HCT116 (cell line): ENCODE data around the gene FARP1. TPM values are rescaled to one million over a fixed set of nuclear protein-coding genes. Genes with fewer than 3 reads are reported as not detected.

Source experiments
- ATAC-seq: fragments of 200-7000 bp; cut with Tn5 transposase; 2 replicates; pipeline ENCODE4 v1.9.1; 2020; ENCODE audit warnings: mild to moderate bottlenecking, moderate library complexity
- BruUV-seq: library from RNA; stranded (reverse); fragments of 400-500 nt; replicated peaks from 2 replicates; lab custom pipeline; 2021; lab: Mats Ljungman, UMichigan
- CTCF ChIA-PET: fragments of 300-600 bp; sonication (Branson Sonifier 250); formaldehyde crosslinking; loops from one replicate; lab custom pipeline; 2021; ENCODE audit warnings: antibody characterized with exemption; lab: Charles Lee
- POLR2A ChIA-PET: fragments of 300-600, 350-600 bp; sonication (Branson Sonifier 250); formaldehyde crosslinking; loops from one replicate; lab custom pipeline; 2021; ENCODE audit warnings: antibody characterized with exemption; lab: Charles Lee
- RAD21 ChIA-PET, 2 experiments: fragments of 300-600 bp; sonication (Branson Sonifier 250); formaldehyde crosslinking; loops; one replicate each; lab custom pipeline; 2023; ENCODE audit warnings: low total read pairs in 2 of 2; ENCODE audit not compliant: uncharacterized antibody in 2 of 2, unreplicated experiment in 2 of 2, low non-redundant PET in 1 of 2; lab: Charles Lee
- DNase-seq: peaks from one replicate; pipeline ENCODE4 v3.0.0-alpha.2; 2010; ENCODE audit warnings: low read depth, low spot score
- H2AFZ ChIP-seq: fragments of 200-600 bp; shearing (Covaris generic), sonication (generic); 2 replicates; pipeline ENCODE4 v1.6.1; 2017; ENCODE audit warnings: low read depth, mixed run types, mixed read lengths, antibody characterized with exemption, low read length; ENCODE audit not compliant: poor library complexity, severe bottlenecking
- H3K27ac ChIP-seq: 2 replicates; pipeline ENCODE4 v1.5.1; 2012; ENCODE audit warnings: low read depth, low read length
- H3K27me3 ChIP-seq: fragments of 200-600 bp; sonication (generic); 2 replicates; pipeline ENCODE4 v1.6.1; 2016; ENCODE audit warnings: mixed run types, low read length, mixed read lengths; ENCODE audit not compliant: insufficient read depth
- H3K36me3 ChIP-seq, 2 experiments: fragments of 200-500 bp in 1 of 2; fragments of 200-600 bp in 1 of 2; sonication (Bioruptor generic) in 1 of 2; sonication (generic) in 1 of 2; 2 replicates each; pipeline versions ENCODE4 v1.5.1 to v1.6.1; 2014 to 2016; ENCODE audit warnings: low read length in 2 of 2, inconsistent platforms in 1 of 2, mixed read lengths in 1 of 2, mixed run types in 1 of 2; ENCODE audit not compliant: insufficient read depth in 2 of 2, control insufficient read depth in 1 of 2
- H3K4me1 ChIP-seq, 2 experiments: fragments of 200-600 bp in 1 of 2; sonication (generic) in 1 of 2; 2 replicates each; pipeline versions ENCODE4 v1.5.1 to v1.6.1; 2012 to 2017; ENCODE audit warnings: low read length in 2 of 2, inconsistent platforms in 1 of 2, mild to moderate bottlenecking in 1 of 2, mixed read lengths in 1 of 2, mixed run types in 1 of 2, moderate library complexity in 1 of 2; ENCODE audit not compliant: insufficient read depth in 2 of 2, control insufficient read depth in 1 of 2
- H3K4me2 ChIP-seq: fragments of 200-600 bp; sonication (generic); 2 replicates; pipeline ENCODE4 v1.6.1; 2017; ENCODE audit warnings: mixed run types, low read length, mixed read lengths
- H3K4me3 ChIP-seq, 2 experiments: fragments of 200-600 bp in 1 of 2; sonication (generic) in 1 of 2; replicated peaks in 1 of 2; 2 replicates each; pipeline ENCODE4 v1.5.1; 2011 to 2016; ENCODE audit warnings: low read length in 2 of 2, control low read depth in 1 of 2, low read depth in 1 of 2, mild to moderate bottlenecking in 1 of 2, mixed read lengths in 1 of 2, mixed run types in 1 of 2
- H3K79me2 ChIP-seq: fragments of 200-600 bp; sonication (generic); 2 replicates; pipeline ENCODE4 v1.6.1; 2017; ENCODE audit warnings: mild to moderate bottlenecking, mixed run types, low read length, moderate library complexity, mixed read lengths; ENCODE audit not compliant: insufficient read depth
- H3K9ac ChIP-seq: fragments of 200-600 bp; sonication (generic); 2 replicates; pipeline ENCODE4 v1.6.1; 2016; ENCODE audit warnings: low read length, mixed read lengths
- H3K9me2 ChIP-seq: fragments of 200-600 bp; sonication (generic), shearing (Covaris generic); 2 replicates; pipeline ENCODE4 v1.6.1; 2017; ENCODE audit warnings: mixed run types, mild to moderate bottlenecking, moderate library complexity; ENCODE audit not compliant: insufficient read depth
- H3K9me3 ChIP-seq, 2 experiments: fragments of 200-500 bp in 1 of 2; fragments of 200-600 bp in 1 of 2; sonication (Bioruptor generic) in 1 of 2; sonication (generic) in 1 of 2; 2 replicates each; pipeline ENCODE4 v1.6.1; 2014 to 2017; ENCODE audit warnings: low read length in 2 of 2, mixed read lengths in 2 of 2, inconsistent platforms in 1 of 2, low read depth in 1 of 2, mild to moderate bottlenecking in 1 of 2, mixed run types in 1 of 2, moderate library complexity in 1 of 2; ENCODE audit not compliant: control insufficient read depth in 1 of 2, insufficient read depth in 1 of 2
- H4K20me1 ChIP-seq: fragments of 200-600 bp; sonication (generic), shearing (Covaris generic); 2 replicates; pipeline ENCODE4 v1.6.1; 2017; ENCODE audit warnings: mixed run types, mild to moderate bottlenecking, moderate library complexity; ENCODE audit not compliant: insufficient read depth
- CBX3 ChIP-seq: IDR thresholded peaks from 2 replicates; pipeline ENCODE4 v1.6.1; 2012; ENCODE audit warnings: low read depth
- ELF1 ChIP-seq: IDR thresholded peaks from 2 replicates; pipeline ENCODE4 v1.6.1; 2012; ENCODE audit warnings: low read depth, borderline replicate concordance
- EZH2 ChIP-seq: fragments of 200-600 bp; sonication (generic); IDR thresholded peaks from 2 replicates; pipeline ENCODE4 v1.6.1; 2017; ENCODE audit warnings: antibody characterized with exemption, mixed run types
- JUND ChIP-seq: IDR thresholded peaks from 2 replicates; pipeline ENCODE4 v1.6.1; 2012
- POLR2A ChIP-seq: IDR thresholded peaks from 2 replicates; pipeline ENCODE4 v1.7.0; 2011; ENCODE audit warnings: borderline replicate concordance; ENCODE audit not compliant: insufficient read depth, insufficient read length; ENCODE audit errors: extremely low read depth
- POLR2AphosphoS5 ChIP-seq: IDR thresholded peaks from 2 replicates; pipeline ENCODE4 v1.6.1; 2011; ENCODE audit warnings: mild to moderate bottlenecking, low read depth, low read length, moderate library complexity
- REST ChIP-seq: IDR thresholded peaks from 2 replicates; pipeline ENCODE4 v1.6.1; 2012; ENCODE audit warnings: low read depth
- SP1 ChIP-seq: IDR thresholded peaks from 2 replicates; pipeline ENCODE4 v1.6.1; 2012; ENCODE audit warnings: low read depth
- ZBTB33 ChIP-seq: IDR thresholded peaks from 2 replicates; pipeline ENCODE4 v1.6.1; 2011; ENCODE audit warnings: mild to moderate bottlenecking, low read length, moderate library complexity; ENCODE audit not compliant: insufficient replicate concordance; ENCODE audit errors: extremely low read depth
- intact Hi-C: fragments of 100-400 bp; cut with micrococcal nuclease; formaldehyde crosslinking; loops from 2 replicates; pipeline ENCODE4 v1.10.0; 2022
- total RNA-seq: library from RNA; stranded (reverse); gene quantifications from one replicate; pipeline ENCODE4 v1.2.1, GENCODE V29; 2021; ENCODE audit not compliant: unreplicated experiment
- TF ChIP-seq, protein P1 (sequence below): IDR thresholded peaks from 2 replicates; pipeline ENCODE4 v1.6.1; 2012
- TF ChIP-seq, protein P2 (sequence below), 3 experiments: fragments of 200-600 bp in 1 of 3; sonication (generic) in 1 of 3; IDR thresholded peaks in 2 of 3; conservative IDR thresholded peaks in 1 of 3; 2 replicates each; pipeline ENCODE4 v1.5.1; 2012 to 2017; ENCODE audit warnings: low read depth in 2 of 3, low read length in 2 of 3, antibody characterized with exemption in 1 of 3, borderline replicate concordance in 1 of 3, control low read depth in 1 of 3, mild to moderate bottlenecking in 1 of 3, mixed read lengths in 1 of 3, mixed run types in 1 of 3, moderate library complexity in 1 of 3; ENCODE audit not compliant: insufficient read depth in 1 of 3

FARP1 gene
- total RNA-seq, 1 experiment from 2014 or later = 30.5 TPM

- H3K36me3 ChIP-seq = no peaks in the 10 kb centered on the region
- H3K27ac ChIP-seq = no peak overlapping the region
- H3K4me1 ChIP-seq = no peaks in the 10 kb centered on the region
- BruUV-seq = no TSS peak
- DNase-seq (no peak), ATAC-seq (no peak)
- H3K27me3 ChIP-seq = no peaks in the 10 kb centered on the region
- H3K9ac ChIP-seq = no peak overlapping the region
- no peak overlapping the region for H2AFZ ChIP-seq
- no peaks in the 10 kb centered on the region for H3K79me2 ChIP-seq
- intact Hi-C loops = no loop called here
- ChIA-PET RAD21 (no interaction called here), CTCF (no interaction called here), POLR2A (no interaction called here)
- TF ChIP-seq, protein P1, sequence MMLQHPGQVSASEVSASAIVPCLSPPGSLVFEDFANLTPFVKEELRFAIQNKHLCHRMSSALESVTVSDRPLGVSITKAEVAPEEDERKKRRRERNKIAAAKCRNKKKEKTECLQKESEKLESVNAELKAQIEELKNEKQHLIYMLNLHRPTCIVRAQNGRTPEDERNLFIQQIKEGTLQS = no peak
- no peak for TF ChIP-seq POLR2A
- no peak for TF ChIP-seq EZH2
- TF ChIP-seq CBX3 = no peak
- TF ChIP-seq JUND = no peak
- TF ChIP-seq, protein P2, sequence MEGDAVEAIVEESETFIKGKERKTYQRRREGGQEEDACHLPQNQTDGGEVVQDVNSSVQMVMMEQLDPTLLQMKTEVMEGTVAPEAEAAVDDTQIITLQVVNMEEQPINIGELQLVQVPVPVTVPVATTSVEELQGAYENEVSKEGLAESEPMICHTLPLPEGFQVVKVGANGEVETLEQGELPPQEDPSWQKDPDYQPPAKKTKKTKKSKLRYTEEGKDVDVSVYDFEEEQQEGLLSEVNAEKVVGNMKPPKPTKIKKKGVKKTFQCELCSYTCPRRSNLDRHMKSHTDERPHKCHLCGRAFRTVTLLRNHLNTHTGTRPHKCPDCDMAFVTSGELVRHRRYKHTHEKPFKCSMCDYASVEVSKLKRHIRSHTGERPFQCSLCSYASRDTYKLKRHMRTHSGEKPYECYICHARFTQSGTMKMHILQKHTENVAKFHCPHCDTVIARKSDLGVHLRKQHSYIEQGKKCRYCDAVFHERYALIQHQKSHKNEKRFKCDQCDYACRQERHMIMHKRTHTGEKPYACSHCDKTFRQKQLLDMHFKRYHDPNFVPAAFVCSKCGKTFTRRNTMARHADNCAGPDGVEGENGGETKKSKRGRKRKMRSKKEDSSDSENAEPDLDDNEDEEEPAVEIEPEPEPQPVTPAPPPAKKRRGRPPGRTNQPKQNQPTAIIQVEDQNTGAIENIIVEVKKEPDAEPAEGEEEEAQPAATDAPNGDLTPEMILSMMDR (IDR thresholded peaks at IDR 0.05 in 2 of 3, conservative IDR thresholded peaks at IDR 0.05 in 1 of 3; ENCODE audit: borderline replicate concordance in 1 of 3, insufficient read depth in 1 of 3, low read depth in 2 of 3, low read length in 2 of 3) = no peak
- no peak for TF ChIP-seq ELF1
- TF ChIP-seq SP1 = no peak
- TF ChIP-seq POLR2AphosphoS5 = no peak
- TF ChIP-seq ZBTB33 = no peak
- TF ChIP-seq REST = no peak
- no peaks in the 10 kb centered on the region for H3K9me3 ChIP-seq
- H4K20me1 ChIP-seq = no peaks in the 10 kb centered on the region
- no peak overlapping the region for H3K4me3 ChIP-seq
- H3K4me2 ChIP-seq = no peak overlapping the region
- H3K9me2 ChIP-seq = no peaks in the 10 kb centered on the region
Measured at GRCh38 chr13:98273067-98273823, 130.4 kb downstream of the FARP1 start.
